Activated naive CD8-positive, alpha-beta T cell treated with anti-CD3 and anti-CD28 coated beads, Interleukin-2, amount 50 U/mL, for 24 hours (primary cell): ENCODE measurements around the gene B3GAT3.
"Not testable (repeated sequence)": the region's sequence is repeated elsewhere in the genome, so short reads cannot be mapped to it uniquely, and the experiment has no call there.

ENCODE experiments used
- ATAC-seq: fragments of 150-1000 bp; cut with Tn5 transposase; one replicate; pipeline ENCODE4 v1.10.0; 2021
- DNase-seq: peaks from one replicate; pipeline ENCODE4 v3.0.0; 2021
- H3K27ac Mint-ChIP-seq: one replicate; pipeline ENCODE4 v1.8.0; 2021; ENCODE audit warnings: mild to moderate bottlenecking, mixed read lengths
- H3K27me3 Mint-ChIP-seq: one replicate; pipeline ENCODE4 v1.8.0; 2021; ENCODE audit warnings: mixed read lengths
- H3K36me3 Mint-ChIP-seq: one replicate; pipeline ENCODE4 v1.8.0; 2021; ENCODE audit warnings: low read depth, mixed read lengths
- H3K4me1 Mint-ChIP-seq: one replicate; pipeline ENCODE4 v1.8.0; 2021; ENCODE audit warnings: mixed read lengths
- H3K4me3 Mint-ChIP-seq: one replicate; pipeline ENCODE4 v1.8.0; 2021; ENCODE audit warnings: mild to moderate bottlenecking, moderate library complexity, mixed read lengths
- H3K9me3 Mint-ChIP-seq: one replicate; pipeline ENCODE4 v1.8.0; 2021; ENCODE audit warnings: mixed read lengths

B3GAT3 gene

GRCh38 chr11:62621567-62622470 lies at the start of gene B3GAT3:
B3GAT3 (minus strand) TSS chr11:62621986; CDS start chr11:62621947, 39 bp downstream.
- Mint-ChIP-seq H3K36me3 (peaks cover 32% of the 10 kb centered on the region), H3K9me3 (no peaks in the 10 kb centered on the region), H3K4me3 (peak within 1 kb of the TSS; percentile 97), H3K4me1 (peaks cover 28% of the 10 kb centered on the region), H3K27me3 (no peaks in the 10 kb centered on the region), H3K27ac (peak within 1 kb of the TSS; percentile 97)
- ATAC-seq (peak; percentile 96), DNase-seq (peak; percentile 98)

DNA sequence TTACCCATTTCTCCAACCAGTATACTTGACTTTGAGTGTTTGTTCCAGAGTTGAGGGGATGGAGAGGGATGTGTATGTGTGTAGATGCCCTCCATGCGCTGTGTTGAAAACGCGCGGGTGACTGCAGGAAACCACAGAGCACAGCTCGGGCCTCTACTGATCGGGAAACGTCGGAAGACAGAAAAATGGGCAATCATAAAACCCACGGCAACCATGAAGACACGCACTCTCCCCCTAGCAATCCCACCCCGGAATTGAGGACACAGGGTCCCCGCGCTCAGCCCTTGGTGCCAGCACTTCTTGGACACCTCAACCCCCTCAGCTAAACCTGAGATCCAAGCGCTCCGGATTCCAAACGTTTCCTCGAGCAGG lies 49.4 kb upstream of the B3GAT3 start:
- Mint-ChIP-seq H3K9me3 (no peaks in the 10 kb centered on the region), H3K27me3 (no peaks in the 10 kb centered on the region), H3K4me1 (peaks cover 63% of the 10 kb centered on the region), H3K36me3 (peaks cover 61% of the 10 kb centered on the region), H3K4me3 (peak overlapping the region; percentile 95), H3K27ac (peak overlapping the region; percentile 97)
- ATAC-seq (no peak), DNase-seq (no peak)

DNA sequence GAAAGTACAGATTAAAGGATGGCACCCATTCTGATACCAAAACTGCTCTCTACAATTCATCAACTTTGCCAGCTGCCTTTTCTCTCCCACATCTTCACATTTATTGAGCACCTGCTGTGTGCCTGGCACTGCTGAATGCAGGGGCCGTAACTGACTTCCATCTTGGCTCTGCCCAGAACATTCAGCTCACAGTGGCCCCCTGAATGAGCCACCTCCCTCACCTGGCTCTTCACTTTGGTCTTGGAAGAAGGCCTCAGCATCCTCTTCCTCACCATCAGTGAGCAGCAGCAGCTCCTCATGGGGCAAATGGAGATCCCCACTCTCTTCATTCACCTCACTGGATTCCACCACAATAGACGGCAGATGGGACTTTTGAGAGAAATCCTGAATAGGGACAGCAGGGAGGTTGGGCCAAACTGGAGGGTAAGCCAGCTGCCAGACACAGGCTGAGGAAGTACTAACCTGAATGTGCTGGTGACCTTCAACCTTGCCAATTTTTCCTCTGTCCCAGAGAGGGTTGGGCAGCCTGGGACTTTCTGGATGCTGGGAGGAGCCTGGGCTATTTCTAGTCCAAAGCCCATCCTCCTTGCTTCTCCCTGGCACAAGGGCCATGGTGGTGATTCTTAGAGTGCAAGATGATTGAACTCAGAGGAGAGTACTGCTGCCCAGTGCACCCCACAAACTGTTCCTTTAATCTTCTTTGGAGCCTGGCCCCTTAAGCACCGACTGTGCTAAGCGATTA lies 47.8 kb upstream of the B3GAT3 start:
- ATAC-seq, result no peak
- peaks cover 67% of the 10 kb centered on the region for H3K36me3 Mint-ChIP-seq
- peaks cover 65% of the 10 kb centered on the region for H3K4me1 Mint-ChIP-seq

DNA sequence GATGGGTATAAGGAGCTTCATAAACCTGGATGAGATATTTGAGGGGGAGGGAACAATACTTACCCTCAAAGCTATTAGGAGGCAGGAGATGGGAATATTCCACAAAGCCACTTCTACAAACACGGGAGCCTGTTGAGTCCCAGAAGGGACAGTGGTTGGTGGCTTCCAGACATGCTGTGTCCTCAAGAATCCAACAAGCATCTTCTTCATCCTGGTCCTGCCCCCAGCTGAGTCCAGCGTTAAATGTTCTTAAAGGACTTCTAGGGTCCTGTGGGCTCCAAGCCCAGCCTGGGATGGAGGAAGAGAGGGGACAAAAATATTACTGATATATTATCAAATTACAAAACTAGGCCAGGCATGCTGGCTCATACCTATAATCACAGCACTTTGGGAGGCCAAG lies 45.7 kb upstream of the B3GAT3 start:
- ATAC-seq (no peak), DNase-seq (no peak)
- Mint-ChIP-seq H3K4me3 (peak overlapping the region; percentile 99), H3K27ac (peak overlapping the region; percentile 99), H3K4me1 (peaks cover 62% of the 10 kb centered on the region), H3K9me3 (no peaks in the 10 kb centered on the region), H3K36me3 (peaks cover 71% of the 10 kb centered on the region), H3K27me3 (peaks cover 2% of the 10 kb centered on the region)

More for the DNA sequence above, 47.8 kb upstream of the B3GAT3 start:
- H3K9me3 Mint-ChIP-seq, result no peaks in the 10 kb centered on the region
- H3K27me3 Mint-ChIP-seq, result peaks cover 2% of the 10 kb centered on the region
- peak overlapping the region; percentile 95 for H3K4me3 Mint-ChIP-seq
- no peak for DNase-seq
- peak overlapping the region; percentile 97 for H3K27ac Mint-ChIP-seq

- H3K4me1 Mint-ChIP-seq, result peaks cover 59% of the 10 kb centered on the region
- H3K9me3 Mint-ChIP-seq, result no peaks in the 10 kb centered on the region
- peaks cover 2% of the 10 kb centered on the region for H3K27me3 Mint-ChIP-seq
- DNase-seq (no peak), ATAC-seq (peak; percentile 2)
- H3K27ac Mint-ChIP-seq, result peak overlapping the region; percentile 99
- peaks cover 71% of the 10 kb centered on the region for H3K36me3 Mint-ChIP-seq
- peak overlapping the region; percentile 99 for H3K4me3 Mint-ChIP-seq
These were observed 44.6 kb upstream of the B3GAT3 start for GRCh38 chr11:62666259-62666926.

GRCh38 chr11:62665599-62666258 lies 43.9 kb upstream of the B3GAT3 start:
- peaks cover 55% of the 10 kb centered on the region for H3K4me1 Mint-ChIP-seq
- H3K27me3 Mint-ChIP-seq, result peaks cover 2% of the 10 kb centered on the region
- DNase-seq (peak; percentile 67), ATAC-seq (peak; percentile 35)
- peak overlapping the region; percentile 99 for H3K4me3 Mint-ChIP-seq
- H3K36me3 Mint-ChIP-seq, result peaks cover 68% of the 10 kb centered on the region
- H3K9me3 Mint-ChIP-seq, result no peaks in the 10 kb centered on the region
- H3K27ac Mint-ChIP-seq, result peak overlapping the region; percentile 99

GRCh38 chr11:62665075-62665598 lies 43.4 kb upstream of the B3GAT3 start, which contains the start of the genes C11orf98 and CSKMT:
C11orf98 (minus strand) TSS chr11:62665210; CDS start chr11:62665169, 41 bp downstream.
CSKMT (plus strand) TSS chr11:62665312; CDS start chr11:62665880, 568 bp downstream.
- Mint-ChIP-seq H3K4me1 (peaks cover 52% of the 10 kb centered on the region), H3K36me3 (peaks cover 66% of the 10 kb centered on the region), H3K4me3 (peak within 1 kb of the TSS; percentile 99), H3K27me3 (peaks cover 2% of the 10 kb centered on the region), H3K9me3 (no peaks in the 10 kb centered on the region), H3K27ac (peak within 1 kb of the TSS; percentile 99)
- ATAC-seq (peak; percentile 87), DNase-seq (peak; percentile 97)

DNA sequence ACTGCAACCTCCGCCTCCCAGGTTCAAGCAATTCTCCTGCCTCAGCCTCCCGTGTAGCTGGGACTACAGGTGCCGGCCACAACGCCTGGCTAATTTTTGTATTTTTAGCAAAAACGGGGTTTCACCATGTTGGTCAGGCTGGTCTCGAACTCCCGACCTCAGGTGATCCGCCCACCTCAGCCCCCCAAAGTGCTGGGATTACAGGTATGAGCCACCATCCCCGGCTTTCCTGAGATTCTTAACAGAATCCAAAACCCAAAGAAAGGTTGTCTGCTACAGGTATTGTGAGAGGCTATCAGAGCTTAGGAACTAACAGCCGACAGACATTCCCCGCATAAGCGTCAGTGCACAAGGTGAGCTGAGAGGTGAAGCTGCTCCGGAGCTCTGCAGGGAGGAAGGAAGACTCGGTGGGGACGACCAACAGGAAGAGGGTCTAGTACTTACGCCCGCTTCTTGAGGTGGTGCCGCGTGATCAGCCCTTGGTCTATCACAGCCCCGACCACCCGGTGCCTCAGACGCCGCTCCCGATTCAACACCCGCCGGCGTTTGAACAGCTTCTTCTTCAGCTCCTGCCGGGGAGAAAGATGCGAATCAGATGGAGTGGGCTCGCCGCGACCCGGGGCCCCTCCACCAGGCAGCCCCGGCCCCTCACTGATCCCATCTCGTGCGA lies 42.8 kb upstream of the B3GAT3 start:
- DNase-seq (peak; percentile 61), ATAC-seq (peak; percentile 44)
- Mint-ChIP-seq H3K36me3 (peaks cover 62% of the 10 kb centered on the region), H3K4me3 (peak overlapping the region; percentile 99), H3K9me3 (no peaks in the 10 kb centered on the region), H3K27me3 (peaks cover 2% of the 10 kb centered on the region), H3K27ac (peak overlapping the region; percentile 99), H3K4me1 (peaks cover 47% of the 10 kb centered on the region)

GRCh38 chr11:62656796-62657429 lies 35.1 kb upstream of the B3GAT3 start:
- Mint-ChIP-seq H3K4me3 (no peak overlapping the region), H3K27me3 (no peaks in the 10 kb centered on the region), H3K27ac (no peak overlapping the region), H3K36me3 (peaks cover 12% of the 10 kb centered on the region), H3K9me3 (no peaks in the 10 kb centered on the region), H3K4me1 (peaks cover 17% of the 10 kb centered on the region)
- DNase-seq, result no peak
- ATAC-seq, result no peak

DNA sequence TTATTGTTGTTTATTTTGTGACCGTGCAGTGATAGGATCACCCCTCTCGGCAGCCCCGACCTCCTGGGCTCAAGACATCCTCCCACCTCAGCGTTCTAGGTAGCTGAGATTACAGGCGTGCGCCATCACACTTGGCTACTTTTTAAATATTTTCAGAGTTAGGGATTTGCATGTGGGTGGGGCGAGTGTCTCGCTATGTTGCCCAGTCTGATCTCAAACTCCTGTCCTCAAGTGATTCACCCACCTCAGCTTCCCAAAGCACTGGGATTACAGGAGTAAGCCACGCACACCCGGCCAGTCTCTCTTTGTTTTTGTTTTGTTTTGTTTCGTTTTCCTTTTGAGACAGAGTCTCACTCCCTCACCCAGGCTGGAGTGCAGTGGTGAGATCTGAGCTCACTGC lies 32.5 kb upstream of the B3GAT3 start:
- Mint-ChIP-seq H3K27ac (peak overlapping the region; percentile 69), H3K4me1 (peaks cover 23% of the 10 kb centered on the region), H3K27me3 (no peaks in the 10 kb centered on the region), H3K9me3 (no peaks in the 10 kb centered on the region), H3K36me3 (peaks cover 10% of the 10 kb centered on the region), H3K4me3 (peak overlapping the region; percentile 47)
- DNase-seq (no peak), ATAC-seq (no peak)

DNA sequence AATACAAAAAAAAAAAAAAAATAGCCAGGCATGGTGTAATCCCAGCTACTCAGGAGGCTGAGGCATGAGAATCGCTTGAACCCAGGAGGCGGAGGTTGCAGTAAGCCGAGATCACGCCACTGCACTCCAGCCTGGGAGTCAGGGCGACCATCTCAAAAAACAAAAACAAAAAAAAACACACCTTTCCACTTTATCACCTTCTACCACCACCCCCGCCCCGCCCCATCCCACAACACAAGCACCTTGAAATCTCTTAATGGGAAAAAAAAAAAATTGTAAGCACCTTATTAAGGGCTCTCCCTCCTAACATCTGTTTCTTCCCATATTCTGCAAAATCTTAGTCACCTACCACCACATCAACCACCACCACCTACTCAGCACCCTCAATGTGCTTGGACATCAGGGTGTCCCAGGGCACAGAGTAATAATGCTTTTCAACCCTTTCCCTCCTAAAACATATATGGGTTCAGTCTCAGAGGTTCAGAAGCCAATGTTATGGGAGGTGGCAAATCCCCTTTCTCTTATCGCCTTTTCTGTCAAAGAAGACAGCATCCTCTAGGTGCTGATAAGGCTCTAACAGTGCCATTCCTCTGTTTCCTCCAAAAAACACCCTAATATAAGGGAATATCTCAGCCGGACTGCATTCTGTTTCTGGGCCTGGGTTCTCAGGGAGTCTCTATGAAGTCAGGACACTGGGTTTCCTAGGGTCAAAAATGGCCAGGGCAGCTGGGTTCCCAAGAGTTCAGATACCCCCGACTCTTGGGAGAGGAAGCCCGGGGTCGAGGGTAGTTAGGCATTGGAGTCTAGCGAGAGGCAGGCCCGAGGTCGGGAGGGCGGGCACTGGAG lies 30.6 kb upstream of the B3GAT3 start:
- Mint-ChIP-seq H3K4me1 (peaks cover 27% of the 10 kb centered on the region), H3K9me3 (no peaks in the 10 kb centered on the region)
- no peak for ATAC-seq

DNA sequence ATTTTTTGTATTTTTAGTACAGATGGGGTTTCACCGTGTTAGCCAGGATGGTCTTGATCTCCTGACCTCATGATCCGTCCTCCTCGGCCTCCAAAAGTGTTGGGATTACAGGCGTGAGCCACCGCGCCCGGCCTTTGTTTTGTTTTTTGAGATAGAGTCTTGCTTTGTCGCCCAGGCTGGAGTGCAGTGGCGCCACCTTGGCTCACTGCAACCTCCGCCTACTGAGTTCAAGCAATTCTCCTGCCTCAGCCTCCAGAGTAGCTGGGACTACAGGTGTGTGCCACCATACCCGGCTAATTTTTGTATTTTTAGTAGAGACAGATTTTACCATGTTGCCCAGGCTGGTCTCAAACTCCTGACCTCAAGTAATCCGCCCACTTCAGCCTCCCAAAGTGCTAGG lies 28.5 kb upstream of the B3GAT3 start:
- H3K36me3 Mint-ChIP-seq, result peaks cover 15% of the 10 kb centered on the region
- not testable (repeated sequence) for H3K9me3 Mint-ChIP-seq, H3K27me3 Mint-ChIP-seq, H3K4me3 Mint-ChIP-seq, DNase-seq, ATAC-seq
- H3K27ac Mint-ChIP-seq, result peak overlapping the region; percentile 83
- peaks cover 36% of the 10 kb centered on the region for H3K4me1 Mint-ChIP-seq

More for the DNA sequence above, 30.6 kb upstream of the B3GAT3 start:
- H3K27ac Mint-ChIP-seq, result peak overlapping the region; percentile 92
- peak overlapping the region; percentile 94 for H3K4me3 Mint-ChIP-seq
- DNase-seq, result no peak
- peaks cover 10% of the 10 kb centered on the region for H3K36me3 Mint-ChIP-seq
- H3K27me3 Mint-ChIP-seq, result no peaks in the 10 kb centered on the region
